Measurements from ENCODE around the gene C6orf62. TPM values are rescaled to one million over a fixed set of nuclear protein-coding genes. Genes with fewer than 3 reads are reported as not detected.

C6orf62 gene
- 110 and 115 TPM in 2 replicates for total RNA-seq

DNA sequence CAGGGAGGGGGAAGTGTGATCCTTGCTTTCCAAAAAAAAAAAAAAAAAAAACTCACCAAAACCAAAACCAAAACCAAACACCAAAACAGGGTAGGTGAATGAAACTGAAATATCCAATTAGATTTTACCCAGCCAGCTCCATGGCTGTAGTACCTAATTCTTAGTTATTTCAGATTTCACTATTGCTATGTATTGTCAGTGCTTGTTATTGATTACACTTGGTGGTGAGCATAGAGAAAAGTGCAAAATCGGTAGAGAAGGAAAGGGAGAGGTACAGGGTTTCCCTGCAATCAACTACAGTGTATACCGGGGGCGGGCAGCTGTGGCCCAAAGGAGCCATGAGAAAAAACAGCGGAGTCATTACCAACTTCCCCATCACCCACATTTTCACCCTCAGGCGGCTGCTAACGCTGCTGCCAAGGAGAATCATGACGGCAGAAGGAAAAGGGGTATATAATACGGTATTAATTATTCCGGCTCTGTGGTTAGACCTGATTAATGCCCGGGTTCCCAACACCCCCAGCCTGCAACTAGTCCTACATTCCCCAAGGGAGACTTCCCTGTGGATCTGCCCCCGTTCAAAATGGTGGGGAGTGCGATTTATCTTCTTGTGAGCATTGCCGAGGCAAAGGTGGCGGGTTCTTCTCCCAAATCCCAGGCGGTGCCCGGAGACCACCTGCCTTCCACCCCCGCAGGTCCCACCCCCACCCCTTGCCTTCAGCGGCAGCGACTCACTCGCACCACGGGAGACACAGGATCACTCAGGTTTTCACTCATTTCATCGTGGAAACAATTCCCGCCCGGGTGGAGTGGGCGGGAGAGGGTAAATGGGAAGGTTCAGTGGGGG lies at the start of gene C6orf62:
C6orf62 (minus strand) TSS at position 30 of the 847 bp plus-strand sequence. CDS start 486 bp downstream, outside the sequence.

GRCh38 chr6:24666641-24667377 lies 52.1 kb downstream of the C6orf62 start, which contains the start of the genes ACOT13 and TDP2:
ACOT13 (plus strand) TSS chr6:24667077; CDS start chr6:24667264, 187 bp downstream.
TDP2 (minus strand) TSS chr6:24666899; CDS start chr6:24666862, 37 bp downstream.

Other genes with a start within 250 kb of the C6orf62 start
- under 0.01 and 0.05 TPM in 2 replicates for gene GPLD1, start 229.6 kb downstream of the C6orf62 start, total RNA-seq
- 0.25 and 0.40 TPM in 2 replicates for gene ALDH5A1, start 224.2 kb downstream of the C6orf62 start, total RNA-seq
- gene KIAA0319, start 73.0 kb downstream of the C6orf62 start, total RNA-seq = 0.05 TPM in 1 of 2 replicates, not detected in the other
- gene TDP2, start 52.3 kb downstream of the C6orf62 start, total RNA-seq = 24.6 and 27.3 TPM in 2 replicates
- gene ACOT13, start 52.1 kb downstream of the C6orf62 start, total RNA-seq = 6.2 and 15.6 TPM in 2 replicates
- 39.8 and 46.0 TPM in 2 replicates for gene GMNN, start 55.8 kb upstream of the C6orf62 start, total RNA-seq
- not detected in 2 replicates for gene ARMH2, start 79.8 kb upstream of the C6orf62 start, total RNA-seq
- gene RIPOR2, start 216.8 kb upstream of the C6orf62 start, total RNA-seq = 0.33 and 1.0 TPM in 2 replicates

All from mammary microvascular endothelial cell (primary cell).